ENCODE results near the gene AKAP5. TPM values are rescaled to one million over a fixed set of nuclear protein-coding genes. Genes with fewer than 3 reads are reported as not detected.
A peak's percentile ranks its signal among the peaks of the same experiment; 100 is the strongest.

Gene AKAP5
- total RNA-seq, 1 donor from 2014 or later = 2.9 TPM

DNA sequence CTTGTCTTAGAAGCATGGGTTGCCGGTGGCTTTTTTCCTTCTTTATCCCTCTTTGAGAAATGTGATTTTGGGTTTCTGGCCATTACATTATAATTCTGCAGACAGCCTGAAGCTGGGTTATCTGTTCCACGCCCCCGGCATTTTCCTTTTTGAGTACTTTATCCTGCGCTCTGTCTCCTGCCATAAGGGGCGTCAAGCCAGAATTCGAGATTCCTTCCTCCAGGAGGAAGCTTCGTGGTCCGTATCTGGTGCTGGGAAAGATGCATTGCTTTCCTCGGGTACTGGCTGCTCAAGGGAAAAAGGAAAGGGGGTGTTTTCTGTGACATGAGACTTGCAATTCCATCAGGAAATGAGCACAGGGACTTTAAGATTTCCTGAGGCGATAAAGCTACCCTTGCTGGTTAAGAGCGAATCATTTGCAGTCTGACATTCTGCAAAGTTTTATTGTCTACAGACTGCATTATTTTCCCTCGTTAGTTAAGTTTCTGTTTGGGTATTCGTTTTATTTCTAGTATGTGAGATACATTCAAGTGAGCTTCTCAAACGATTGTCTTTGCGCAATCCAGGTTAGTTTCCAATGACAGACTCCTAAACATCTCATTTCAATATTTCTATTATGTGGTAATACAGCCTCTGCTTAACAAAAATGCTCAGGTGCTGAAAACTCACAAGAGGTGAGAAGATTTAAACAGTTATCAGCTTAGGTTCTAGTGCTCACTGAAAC, 694 bp downstream of the AKAP5 start:
- no peak for TF ChIP-seq EZH2 (IDR thresholded peaks at IDR 0.05; ENCODE audit: insufficient read depth, low read length)
- TF ChIP-seq, protein P1, sequence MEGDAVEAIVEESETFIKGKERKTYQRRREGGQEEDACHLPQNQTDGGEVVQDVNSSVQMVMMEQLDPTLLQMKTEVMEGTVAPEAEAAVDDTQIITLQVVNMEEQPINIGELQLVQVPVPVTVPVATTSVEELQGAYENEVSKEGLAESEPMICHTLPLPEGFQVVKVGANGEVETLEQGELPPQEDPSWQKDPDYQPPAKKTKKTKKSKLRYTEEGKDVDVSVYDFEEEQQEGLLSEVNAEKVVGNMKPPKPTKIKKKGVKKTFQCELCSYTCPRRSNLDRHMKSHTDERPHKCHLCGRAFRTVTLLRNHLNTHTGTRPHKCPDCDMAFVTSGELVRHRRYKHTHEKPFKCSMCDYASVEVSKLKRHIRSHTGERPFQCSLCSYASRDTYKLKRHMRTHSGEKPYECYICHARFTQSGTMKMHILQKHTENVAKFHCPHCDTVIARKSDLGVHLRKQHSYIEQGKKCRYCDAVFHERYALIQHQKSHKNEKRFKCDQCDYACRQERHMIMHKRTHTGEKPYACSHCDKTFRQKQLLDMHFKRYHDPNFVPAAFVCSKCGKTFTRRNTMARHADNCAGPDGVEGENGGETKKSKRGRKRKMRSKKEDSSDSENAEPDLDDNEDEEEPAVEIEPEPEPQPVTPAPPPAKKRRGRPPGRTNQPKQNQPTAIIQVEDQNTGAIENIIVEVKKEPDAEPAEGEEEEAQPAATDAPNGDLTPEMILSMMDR (IDR thresholded peaks at IDR 0.05; ENCODE audit: insufficient read depth, low read depth, low read length) = peak; percentile 25
- Histone ChIP-seq H2AFZ (ENCODE audit: low read depth, low read length) (peak overlapping the region; percentile 81), H3K9me3 (ENCODE audit: insufficient read depth, low read depth, low read length) (no peaks in the 10 kb centered on the region), H4K20me1 (ENCODE audit: insufficient read depth, low read length) (no peaks in the 10 kb centered on the region), H3K4me3 (ENCODE audit: insufficient read depth, low read depth, low read length) (peak overlapping the region; percentile 83), H3K36me3 (ENCODE audit: insufficient read depth, low read length) (no peaks in the 10 kb centered on the region), H3K4me2 (ENCODE audit: low read length) (peak overlapping the region; percentile 92), H3K4me1 (ENCODE audit: insufficient read depth, low read length) (no peaks in the 10 kb centered on the region), H3K79me2 (ENCODE audit: insufficient read depth, low read length) (no peaks in the 10 kb centered on the region), H3K27me3 (ENCODE audit: insufficient read depth, low read length) (no peaks in the 10 kb centered on the region), H3K27ac (ENCODE audit: low read depth, low read length) (no peak overlapping the region), H3K9ac (ENCODE audit: low read length) (peak overlapping the region; percentile 81)
- Mint-ChIP-seq H3K27me3 (ENCODE audit: low read depth, unreplicated experiment) (no peaks in the 10 kb centered on the region), H3K27ac (ENCODE audit: unreplicated experiment) (peak overlapping the region; percentile 78), H3K4me3 (ENCODE audit: unreplicated experiment) (peak overlapping the region; percentile 95), H3K9me3 (ENCODE audit: unreplicated experiment) (no peaks in the 10 kb centered on the region), H3K4me1 (ENCODE audit: low read depth, unreplicated experiment) (peaks cover 9% of the 10 kb centered on the region), H3K36me3 (ENCODE audit: low read depth, unreplicated experiment) (peaks cover 4% of the 10 kb centered on the region)
- peak; percentile 59 for DNase-seq (ENCODE audit: low read depth)
- peak; percentile 50 for FAIRE-seq

DNA sequence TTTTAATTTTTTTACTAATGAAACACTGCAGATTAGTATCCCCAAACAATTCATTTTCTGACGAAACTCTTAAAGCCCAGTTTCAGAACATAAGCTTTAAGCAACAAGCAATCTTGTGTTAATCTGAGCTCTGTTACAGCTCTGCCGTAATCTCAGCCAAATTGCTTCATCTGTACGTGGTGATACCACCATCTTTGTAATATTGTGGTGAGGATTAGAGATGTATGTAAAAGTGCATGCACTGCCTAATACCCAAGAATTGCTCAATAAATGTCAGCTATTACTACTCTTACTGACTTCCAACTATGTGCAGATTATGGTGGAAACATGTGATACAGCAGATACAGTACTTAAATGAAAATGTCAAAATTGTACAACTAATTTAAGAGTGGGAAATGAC, 1.8 kb downstream of the AKAP5 start:
- H3K27me3 Mint-ChIP-seq (ENCODE audit: low read depth, unreplicated experiment) = no peaks in the 10 kb centered on the region
- no peak overlapping the region for H3K27ac ChIP-seq (ENCODE audit: low read depth, low read length)

More for the DNA sequence above, 1.8 kb downstream of the AKAP5 start:
- Histone ChIP-seq H3K9ac (ENCODE audit: low read length) (no peak overlapping the region), H2AFZ (ENCODE audit: low read depth, low read length) (no peak overlapping the region), H3K27me3 (ENCODE audit: insufficient read depth, low read length) (no peaks in the 10 kb centered on the region), H3K36me3 (ENCODE audit: insufficient read depth, low read length) (no peaks in the 10 kb centered on the region), H3K79me2 (ENCODE audit: insufficient read depth, low read length) (no peaks in the 10 kb centered on the region), H4K20me1 (ENCODE audit: insufficient read depth, low read length) (no peaks in the 10 kb centered on the region), H3K4me2 (ENCODE audit: low read length) (no peak overlapping the region), H3K4me1 (ENCODE audit: insufficient read depth, low read length) (no peaks in the 10 kb centered on the region), H3K9me3 (ENCODE audit: insufficient read depth, low read depth, low read length) (no peaks in the 10 kb centered on the region), H3K4me3 (ENCODE audit: insufficient read depth, low read depth, low read length) (no peak overlapping the region)
- no peak for DNase-seq (ENCODE audit: low read depth)
- no peak overlapping the region for H3K27ac Mint-ChIP-seq (ENCODE audit: unreplicated experiment)
- no peak overlapping the region for H3K4me3 Mint-ChIP-seq (ENCODE audit: unreplicated experiment)
- TF ChIP-seq, protein P1 (IDR thresholded peaks at IDR 0.05; ENCODE audit: insufficient read depth, low read depth, low read length) = no peak
- TF ChIP-seq EZH2 (IDR thresholded peaks at IDR 0.05; ENCODE audit: insufficient read depth, low read length) = no peak
- no peaks in the 10 kb centered on the region for H3K9me3 Mint-ChIP-seq (ENCODE audit: unreplicated experiment)
- H3K36me3 Mint-ChIP-seq (ENCODE audit: low read depth, unreplicated experiment) = no peaks in the 10 kb centered on the region
- peaks cover 9% of the 10 kb centered on the region for H3K4me1 Mint-ChIP-seq (ENCODE audit: low read depth, unreplicated experiment)
- no peak for FAIRE-seq

Data from astrocyte (in vitro differentiated cells and primary cell).